SJCRH30 (cell line): ENCODE results near the gene UNC13A. TPM values are rescaled to one million over a fixed set of nuclear protein-coding genes. Genes with fewer than 3 reads are reported as not detected.

Experiments
- DNase-seq, 2 experiments: peaks; one replicate each; pipeline ENCODE4 v3.0.0-alpha.2; 2015 to 2020
- H3K27ac ChIP-seq: fragments of 250-450 bp; sonication (Bioruptor Pico); 2 replicates; pipeline ENCODE4 v1.5.1; 2020; ENCODE audit warnings: mild to moderate bottlenecking, moderate library complexity
- H3K27me3 ChIP-seq: fragments of 250-450 bp; sonication (Bioruptor Pico); 2 replicates; pipeline ENCODE4 v1.5.1; 2020; ENCODE audit warnings: mild to moderate bottlenecking, moderate library complexity
- H3K36me3 ChIP-seq: fragments of 250-450 bp; sonication (Bioruptor Pico); 2 replicates; pipeline ENCODE4 v1.5.1; 2020; ENCODE audit warnings: mild to moderate bottlenecking, moderate library complexity
- H3K4me1 ChIP-seq: fragments of 250-450 bp; sonication (Bioruptor Pico); 2 replicates; pipeline ENCODE4 v1.5.1; 2020; ENCODE audit warnings: mild to moderate bottlenecking, moderate library complexity
- H3K4me3 ChIP-seq: fragments of 250-450 bp; sonication (Bioruptor Pico); 2 replicates; pipeline ENCODE4 v1.5.1; 2020; ENCODE audit warnings: mild to moderate bottlenecking, moderate library complexity
- H3K9me3 ChIP-seq: fragments of 250-450 bp; sonication (Bioruptor Pico); replicated peaks from 2 replicates; pipeline ENCODE4 v1.5.1; 2020; ENCODE audit warnings: mild to moderate bottlenecking, moderate library complexity
- total RNA-seq: library from RNA; depleted of rRNA; stranded (reverse); fragments of >200 nt; shearing (Covaris generic); gene quantifications from 2 replicates; pipeline ENCODE4 v1.2.3, GENCODE V29; 2014

UNC13A gene
- total RNA-seq, 1 experiment from 2014 or later, result 0.02 TPM

- H3K27me3 ChIP-seq, result peaks cover 9% of the 10 kb centered on the region
- no peak overlapping the region for H3K27ac ChIP-seq
- H3K4me3 ChIP-seq, result no peak overlapping the region
- H3K9me3 ChIP-seq, result 0 out of 2 replicates have a peak, but pooled peaks cover 3% of the 10 kb centered on the region
- no peak for DNase-seq
- no peaks in the 10 kb centered on the region for H3K36me3 ChIP-seq
- no peaks in the 10 kb centered on the region for H3K4me1 ChIP-seq
Measured at GRCh38 chr19:17665058-17665457, 23.1 kb downstream of the UNC13A start.

DNA sequence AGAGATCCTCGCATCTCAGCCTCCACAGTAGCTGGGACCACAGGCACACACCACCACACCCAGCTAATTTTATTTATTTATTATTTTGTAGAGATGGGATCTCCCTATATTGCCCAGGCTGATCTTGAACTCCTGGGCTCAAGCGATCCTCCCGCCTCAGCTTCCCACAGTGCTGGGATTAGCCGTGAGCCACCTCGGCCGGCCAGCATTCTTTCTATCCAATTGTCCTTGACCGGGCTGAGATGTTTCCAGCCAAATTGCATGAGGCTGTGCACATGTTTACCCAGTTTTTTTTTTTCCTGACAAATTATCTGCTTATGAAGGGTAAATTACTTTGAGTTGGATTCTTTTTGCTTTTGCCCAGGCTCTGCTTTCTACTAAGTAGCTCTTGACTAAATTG, 28.2 kb downstream of the UNC13A start:
- Histone ChIP-seq H3K9me3 (0 out of 2 replicates have a peak, but pooled peaks cover 4% of the 10 kb centered on the region), H3K36me3 (no peaks in the 10 kb centered on the region), H3K4me1 (no peaks in the 10 kb centered on the region), H3K27me3 (peaks cover 9% of the 10 kb centered on the region), H3K27ac (no peak overlapping the region), H3K4me3 (no peak overlapping the region)
- DNase-seq, result no peak

DNA sequence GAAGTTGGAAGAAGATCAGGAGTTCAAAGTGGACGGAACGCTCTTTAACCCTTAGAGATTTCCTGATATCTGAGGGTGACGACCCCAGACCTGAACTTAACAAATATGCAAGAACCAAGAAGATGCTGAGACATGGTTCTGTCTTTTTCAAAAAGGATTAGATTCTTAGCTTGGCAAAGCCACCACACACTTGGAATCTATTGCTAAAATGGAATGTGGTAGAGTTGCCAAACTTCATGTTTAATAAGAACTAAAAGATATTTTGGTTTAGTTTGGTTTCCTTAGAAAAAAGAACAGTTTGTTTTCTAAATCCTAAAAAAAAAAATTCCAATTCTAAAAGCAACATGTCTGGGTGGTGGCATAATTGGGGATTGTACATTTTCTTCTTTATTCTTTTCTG, 29.5 kb downstream of the UNC13A start:
- Histone ChIP-seq H3K4me1 (no peaks in the 10 kb centered on the region), H3K36me3 (no peaks in the 10 kb centered on the region), H3K27me3 (peaks cover 9% of the 10 kb centered on the region), H3K9me3 (peaks cover 7% of the 10 kb centered on the region; the same call in 1 of the 2 replicates), H3K4me3 (no peak overlapping the region), H3K27ac (no peak overlapping the region)
- DNase-seq, result no peak

DNA sequence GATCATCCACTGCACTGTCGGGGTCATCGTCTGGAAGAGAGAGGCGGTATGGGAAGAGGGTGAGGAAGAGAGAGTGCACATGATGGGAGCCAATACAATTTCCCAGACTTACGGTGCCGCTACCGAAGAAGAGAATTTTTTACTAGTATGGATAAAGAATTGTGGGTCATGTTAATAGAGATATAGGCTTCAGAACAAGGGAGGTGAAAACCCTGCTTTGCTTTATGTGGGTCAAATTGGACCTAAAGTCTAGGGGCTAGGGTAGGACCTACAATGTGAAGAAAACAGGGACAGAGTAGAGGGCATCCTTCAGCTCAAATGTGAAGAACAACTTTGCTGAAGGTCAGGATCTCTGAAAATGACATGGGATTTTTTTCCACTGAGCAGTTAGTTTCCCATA, 29.9 kb downstream of the UNC13A start:
- no peak overlapping the region for H3K27ac ChIP-seq
- no peak for DNase-seq
- H3K36me3 ChIP-seq, result no peaks in the 10 kb centered on the region
- peaks cover 7% of the 10 kb centered on the region; the same call in 1 of the 2 replicates for H3K9me3 ChIP-seq
- peaks cover 9% of the 10 kb centered on the region for H3K27me3 ChIP-seq
- no peaks in the 10 kb centered on the region for H3K4me1 ChIP-seq
- no peak overlapping the region for H3K4me3 ChIP-seq

DNA sequence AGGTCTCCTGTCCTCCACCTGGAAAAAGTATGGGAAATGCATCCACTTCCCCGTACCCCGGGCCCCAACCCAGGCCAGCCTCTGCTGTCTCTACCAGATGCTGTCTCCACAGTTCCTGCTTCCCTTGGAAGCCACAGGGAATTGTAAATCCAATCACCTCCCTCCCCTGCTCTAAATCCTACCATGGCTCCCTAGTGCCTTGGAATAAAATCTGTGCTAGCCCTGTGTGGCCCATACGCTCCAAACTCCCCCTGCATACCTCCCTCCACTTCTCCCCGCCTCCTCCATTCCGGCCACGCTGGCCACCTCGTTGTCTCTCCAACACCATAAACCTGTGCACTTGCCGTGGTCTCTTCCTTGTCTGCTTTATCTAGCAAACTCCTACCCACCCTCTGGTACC, 31.2 kb downstream of the UNC13A start:
- H3K27me3 ChIP-seq, result peaks cover 9% of the 10 kb centered on the region
- no peaks in the 10 kb centered on the region for H3K36me3 ChIP-seq
- no peak overlapping the region for H3K27ac ChIP-seq
- H3K4me1 ChIP-seq, result no peaks in the 10 kb centered on the region
- H3K9me3 ChIP-seq, result peaks cover 7% of the 10 kb centered on the region; the same call in 1 of the 2 replicates
- no peak for DNase-seq
- no peak overlapping the region for H3K4me3 ChIP-seq

- Histone ChIP-seq H3K4me1 (no peaks in the 10 kb centered on the region), H3K36me3 (no peaks in the 10 kb centered on the region), H3K9me3 (peaks cover 7% of the 10 kb centered on the region; the same call in 1 of the 2 replicates), H3K4me3 (no peak overlapping the region), H3K27me3 (no peaks in the 10 kb centered on the region), H3K27ac (no peak overlapping the region)
- DNase-seq, result no peak
Measured at GRCh38 chr19:17655751-17656472, 32.2 kb downstream of the UNC13A start.

DNA sequence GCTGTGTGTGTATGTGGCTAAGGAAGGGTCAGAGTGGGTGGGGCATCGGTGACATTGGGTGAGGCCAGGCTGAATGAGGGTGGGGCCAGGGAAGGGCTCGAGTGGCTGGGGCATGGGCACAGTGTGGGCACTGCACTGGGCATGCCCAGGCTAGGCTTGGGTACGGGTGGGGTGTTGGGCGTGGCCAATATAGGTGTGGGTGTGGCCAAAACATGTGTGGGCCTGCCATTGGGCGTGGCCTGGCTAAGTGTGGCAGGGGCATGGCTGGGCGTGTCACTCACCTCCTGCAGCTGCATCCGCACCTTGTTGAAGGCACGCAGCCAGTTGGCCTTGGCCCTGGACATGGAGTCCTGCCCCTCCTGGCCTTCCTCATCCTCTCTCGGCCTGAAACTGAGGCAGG, 33.2 kb downstream of the UNC13A start:
- Histone ChIP-seq H3K27ac (no peak overlapping the region), H3K36me3 (no peaks in the 10 kb centered on the region), H3K27me3 (no peaks in the 10 kb centered on the region), H3K4me1 (no peaks in the 10 kb centered on the region), H3K4me3 (no peak overlapping the region), H3K9me3 (peaks cover 7% of the 10 kb centered on the region; the same call in 1 of the 2 replicates)
- no peak for DNase-seq

- H3K4me3 ChIP-seq, result no peak overlapping the region
- H3K9me3 ChIP-seq, result peaks cover 4% of the 10 kb centered on the region; the same call in 1 of the 2 replicates
- no peaks in the 10 kb centered on the region for H3K27me3 ChIP-seq
- H3K27ac ChIP-seq, result no peak overlapping the region
- no peak for DNase-seq
- no peaks in the 10 kb centered on the region for H3K4me1 ChIP-seq
- no peaks in the 10 kb centered on the region for H3K36me3 ChIP-seq
Measured at GRCh38 chr19:17652627-17653026, 35.5 kb downstream of the UNC13A start.

- Histone ChIP-seq H3K36me3 (no peaks in the 10 kb centered on the region), H3K27me3 (no peaks in the 10 kb centered on the region), H3K4me3 (no peak overlapping the region), H3K27ac (no peak overlapping the region), H3K9me3 (no peaks in the 10 kb centered on the region), H3K4me1 (no peaks in the 10 kb centered on the region)
- no peak for DNase-seq
Measured at GRCh38 chr19:17648786-17649185, 39.4 kb downstream of the UNC13A start.

GRCh38 chr19:17648097-17648660, 40.0 kb downstream of the UNC13A start:
- Histone ChIP-seq H3K4me3 (no peak overlapping the region), H3K4me1 (no peaks in the 10 kb centered on the region), H3K9me3 (no peaks in the 10 kb centered on the region), H3K27ac (no peak overlapping the region), H3K36me3 (no peaks in the 10 kb centered on the region), H3K27me3 (no peaks in the 10 kb centered on the region)
- no peak for DNase-seq

GRCh38 chr19:17647071-17648020, 40.8 kb downstream of the UNC13A start:
- no peaks in the 10 kb centered on the region for H3K27me3 ChIP-seq
- no peak overlapping the region for H3K27ac ChIP-seq
- H3K9me3 ChIP-seq, result no peaks in the 10 kb centered on the region
- H3K4me1 ChIP-seq, result no peaks in the 10 kb centered on the region
- no peak for DNase-seq
- no peak overlapping the region for H3K4me3 ChIP-seq
- no peaks in the 10 kb centered on the region for H3K36me3 ChIP-seq

GRCh38 chr19:17646441-17646840, 41.7 kb downstream of the UNC13A start:
- no peak overlapping the region for H3K4me3 ChIP-seq
- no peak for DNase-seq
- no peaks in the 10 kb centered on the region for H3K27me3 ChIP-seq
- no peaks in the 10 kb centered on the region for H3K36me3 ChIP-seq
- H3K4me1 ChIP-seq, result no peaks in the 10 kb centered on the region
- H3K27ac ChIP-seq, result no peak overlapping the region
- H3K9me3 ChIP-seq, result no peaks in the 10 kb centered on the region

GRCh38 chr19:17645339-17645963, 42.7 kb downstream of the UNC13A start:
- no peak overlapping the region for H3K4me3 ChIP-seq
- DNase-seq, result no peak
- no peaks in the 10 kb centered on the region for H3K9me3 ChIP-seq
- H3K36me3 ChIP-seq, result no peaks in the 10 kb centered on the region
- H3K27ac ChIP-seq, result no peak overlapping the region
- no peaks in the 10 kb centered on the region for H3K4me1 ChIP-seq
- H3K27me3 ChIP-seq, result no peaks in the 10 kb centered on the region

DNA sequence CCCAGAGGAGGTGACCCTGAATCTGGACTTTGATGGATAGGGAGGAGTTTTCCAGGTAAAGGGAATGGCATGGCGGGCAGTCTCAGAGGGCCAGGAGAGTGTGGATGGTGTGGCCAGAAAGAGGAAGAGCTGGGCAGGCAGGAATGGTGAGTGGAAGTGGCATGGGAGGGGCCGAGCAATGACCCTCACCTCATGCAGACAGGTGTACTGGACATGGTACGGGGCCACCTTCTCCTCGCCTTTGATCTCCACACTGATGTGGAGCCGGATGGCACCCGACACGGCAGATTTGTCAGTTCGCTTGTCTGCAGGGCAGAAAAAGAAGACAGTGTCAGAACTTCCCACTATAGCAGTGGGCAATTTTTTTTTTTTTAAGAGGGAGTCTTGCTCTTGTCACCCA, 45.5 kb downstream of the UNC13A start:
- H3K27ac ChIP-seq, result no peak overlapping the region
- no peaks in the 10 kb centered on the region; the same call in 1 of the 2 replicates for H3K27me3 ChIP-seq
- no peaks in the 10 kb centered on the region for H3K4me1 ChIP-seq
- no peak for DNase-seq
- H3K4me3 ChIP-seq, result no peak overlapping the region
- no peaks in the 10 kb centered on the region for H3K9me3 ChIP-seq
- no peaks in the 10 kb centered on the region for H3K36me3 ChIP-seq
